ENCODE data around the gene BICRA. TPM values are rescaled to one million over a fixed set of nuclear protein-coding genes. Genes with fewer than 3 reads are reported as not detected.

BICRA gene
- total RNA-seq, 1 donor from 2014 or later = 7.8 TPM

GRCh38 chr19:47729468-47729798, 120.5 kb downstream of the BICRA start:
- peaks cover 39% of the 10 kb centered on the region for H3K27me3 ChIP-seq (ENCODE audit: low read depth)
- peak overlapping the region; percentile 49 for H3K4me3 ChIP-seq
- peaks cover 63% of the 10 kb centered on the region for H3K4me1 ChIP-seq
- intact Hi-C loops (cut with micrococcal nuclease) = no loop called here
- TF ChIP-seq CTCF (IDR thresholded peaks at IDR 0.05; ENCODE audit: borderline replicate concordance) = no peak
- DNase-seq = peak; percentile 64
- peaks cover 69% of the 10 kb centered on the region for H3K36me3 ChIP-seq
- no peaks in the 10 kb centered on the region for H3K9me3 ChIP-seq (replicated peaks)
- peak overlapping the region; percentile 89 for H3K27ac ChIP-seq (replicated peaks)

- Histone ChIP-seq H3K9me3 (replicated peaks) (no peaks in the 10 kb centered on the region), H3K27ac (replicated peaks) (peak overlapping the region; percentile 89), H3K4me1 (peaks cover 63% of the 10 kb centered on the region), H3K36me3 (peaks cover 69% of the 10 kb centered on the region), H3K4me3 (peak overlapping the region; percentile 49), H3K27me3 (ENCODE audit: low read depth) (peaks cover 35% of the 10 kb centered on the region)
- intact Hi-C loops (cut with micrococcal nuclease) = no loop called here
- TF ChIP-seq CTCF (IDR thresholded peaks at IDR 0.05; ENCODE audit: borderline replicate concordance) = no peak
- peak; percentile 74 for DNase-seq
Observed at GRCh38 chr19:47729799-47730520, 121.0 kb downstream of the BICRA start.

- H3K36me3 ChIP-seq = peaks cover 71% of the 10 kb centered on the region
- H3K9me3 ChIP-seq (replicated peaks) = no peaks in the 10 kb centered on the region
- H3K27me3 ChIP-seq (ENCODE audit: low read depth) = peaks cover 29% of the 10 kb centered on the region
- H3K27ac ChIP-seq (replicated peaks) = peak overlapping the region; percentile 89
- peaks cover 61% of the 10 kb centered on the region for H3K4me1 ChIP-seq
- no peak overlapping the region for H3K4me3 ChIP-seq
- no peak for TF ChIP-seq CTCF (IDR thresholded peaks at IDR 0.05; ENCODE audit: borderline replicate concordance)
- DNase-seq = no peak
- intact Hi-C loops (cut with micrococcal nuclease) = no loop called here
Observed at GRCh38 chr19:47730521-47730889, 121.6 kb downstream of the BICRA start.

- Histone ChIP-seq H3K27ac (replicated peaks) (peak overlapping the region; percentile 89), H3K4me1 (peaks cover 57% of the 10 kb centered on the region), H3K27me3 (ENCODE audit: low read depth) (peaks cover 25% of the 10 kb centered on the region), H3K36me3 (peaks cover 71% of the 10 kb centered on the region), H3K4me3 (no peak overlapping the region), H3K9me3 (replicated peaks) (no peaks in the 10 kb centered on the region)
- DNase-seq = no peak
- no peak for TF ChIP-seq CTCF (IDR thresholded peaks at IDR 0.05; ENCODE audit: borderline replicate concordance)
- intact Hi-C loops (cut with micrococcal nuclease) = no loop called here
Observed at GRCh38 chr19:47730910-47731309, 122.0 kb downstream of the BICRA start.

- peaks cover 15% of the 10 kb centered on the region for H3K4me1 ChIP-seq
- H3K27me3 ChIP-seq (ENCODE audit: low read depth) = peaks cover 9% of the 10 kb centered on the region
- intact Hi-C loops (cut with micrococcal nuclease) = no loop called here
- no peak for DNase-seq
- H3K9me3 ChIP-seq (replicated peaks) = no peaks in the 10 kb centered on the region
- peaks cover 83% of the 10 kb centered on the region for H3K36me3 ChIP-seq
- no peak overlapping the region for H3K4me3 ChIP-seq
- TF ChIP-seq CTCF (IDR thresholded peaks at IDR 0.05; ENCODE audit: borderline replicate concordance) = no peak
- H3K27ac ChIP-seq (replicated peaks) = no peak overlapping the region
Observed at GRCh38 chr19:47735131-47735530, 126.2 kb downstream of the BICRA start.

Measured in left ventricle myocardium inferior (tissue), 1 donor.